ENCODE results near the gene SHISAL2A.

SHISAL2A gene

DNA sequence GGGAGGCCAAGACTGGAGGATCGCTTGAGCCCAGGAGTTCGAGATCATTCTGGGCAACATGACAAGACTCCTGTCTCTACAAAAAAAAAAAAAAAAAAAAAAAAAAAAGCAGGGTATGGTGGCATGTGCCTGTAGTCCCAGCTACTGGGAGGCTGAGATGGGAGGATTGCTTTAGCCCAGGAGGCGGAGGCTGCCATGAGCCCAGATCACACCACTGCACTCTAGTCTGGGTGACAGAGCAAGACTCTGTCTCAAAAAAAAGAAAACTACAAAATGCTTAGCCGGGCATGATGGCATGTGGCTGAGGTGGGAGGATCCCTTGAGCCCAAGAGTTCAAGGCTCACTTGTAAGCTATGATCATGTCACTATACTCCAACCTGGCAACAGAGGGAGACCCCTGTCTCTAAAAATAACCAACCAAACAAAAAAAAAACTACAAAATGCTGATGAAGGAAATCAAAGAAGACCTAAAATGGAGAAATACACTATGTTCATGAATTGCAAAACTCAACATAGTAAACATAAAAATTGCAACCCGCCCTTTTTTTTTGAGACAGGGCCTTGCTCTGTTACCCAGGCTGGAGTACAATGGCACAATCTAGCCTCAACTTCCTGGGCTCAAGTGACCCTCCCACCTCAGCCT lies 20.4 kb downstream of the SHISAL2A start:
- no peak for TF ChIP-seq JUND (IDR thresholded peaks at IDR 0.05; ENCODE audit: low read depth)
- in situ Hi-C loops (cut with HindIII; ENCODE audit: low pct_unique_long_range_greater_than_20kb, low sequenced_read_pairs): no loop called here

DNA sequence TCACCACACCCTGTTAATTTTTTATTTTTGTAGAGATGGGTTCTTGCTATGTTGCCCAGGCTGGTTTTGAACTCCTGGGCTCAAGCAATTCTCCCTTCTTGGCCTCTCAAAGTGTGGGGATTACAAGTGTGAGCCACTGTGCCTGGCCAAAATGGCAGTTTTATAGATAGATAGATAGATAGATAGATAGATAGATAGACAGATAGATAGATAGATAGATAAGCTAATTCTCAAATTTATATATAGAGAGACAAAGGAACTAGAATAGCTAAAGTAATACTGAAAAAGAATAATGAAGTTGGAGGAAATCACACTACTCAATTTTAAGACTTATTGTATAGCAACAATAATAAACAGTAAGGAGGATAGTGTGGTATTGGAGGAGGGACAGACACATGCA lies 21.1 kb downstream of the SHISAL2A start:
- DNase-seq (ENCODE audit: low read depth in 1 of 2, low spot score in 1 of 2): no peak
- no peak for TF ChIP-seq JUND (IDR thresholded peaks at IDR 0.05; ENCODE audit: low read depth)
- in situ Hi-C loops (cut with HindIII; ENCODE audit: low pct_unique_long_range_greater_than_20kb, low sequenced_read_pairs): no loop called here

More for the DNA sequence above, 20.4 kb downstream of the SHISAL2A start:
- DNase-seq (ENCODE audit: low read depth in 1 of 2, low spot score in 1 of 2): no peak

DNA sequence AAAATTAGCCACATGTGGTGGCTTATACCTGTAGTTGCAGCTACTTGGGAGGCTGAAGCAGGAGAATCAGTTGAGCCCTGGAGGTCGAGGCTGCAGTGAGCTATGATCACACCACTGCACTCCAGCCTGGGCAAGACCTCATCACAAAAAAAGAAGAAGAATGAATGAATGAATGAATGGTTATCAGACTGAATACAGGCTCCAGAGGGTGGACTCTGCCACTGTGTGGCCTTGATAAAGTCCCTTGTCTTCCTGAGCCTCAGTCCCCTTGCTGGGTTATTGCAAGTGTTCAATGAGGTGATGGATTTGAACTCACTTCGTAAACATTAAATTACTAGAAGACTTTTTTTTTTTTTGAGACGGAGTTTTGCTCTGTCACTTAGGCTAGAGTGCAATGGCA lies 24.7 kb downstream of the SHISAL2A start:
- no peak for TF ChIP-seq JUND (IDR thresholded peaks at IDR 0.05; ENCODE audit: low read depth)
- in situ Hi-C loops (cut with HindIII; ENCODE audit: low pct_unique_long_range_greater_than_20kb, low sequenced_read_pairs): no loop called here
- DNase-seq (ENCODE audit: low read depth in 1 of 2, low spot score in 1 of 2): no peak

DNA sequence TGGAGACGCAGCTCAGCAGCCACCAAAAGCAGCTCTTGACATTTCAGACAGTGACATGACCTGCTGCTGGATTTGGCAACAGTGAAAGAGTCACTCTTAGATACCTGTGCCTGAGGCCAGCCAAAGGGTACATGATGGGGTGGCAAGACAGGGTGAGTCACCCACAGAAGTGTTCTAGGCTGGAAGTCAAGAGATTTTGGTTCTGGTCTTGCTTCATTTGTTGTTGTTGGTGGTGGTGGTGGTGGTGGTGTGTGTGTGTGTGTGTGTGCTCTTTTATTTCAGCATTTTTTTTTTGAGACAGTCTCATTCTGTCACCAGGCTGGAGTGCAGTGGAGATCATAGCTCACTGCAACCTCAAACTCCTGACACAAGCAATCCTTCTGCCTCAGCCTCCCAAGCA lies 25.8 kb downstream of the SHISAL2A start:
- no peak for TF ChIP-seq JUND (IDR thresholded peaks at IDR 0.05; ENCODE audit: low read depth)
- no peak for DNase-seq (ENCODE audit: low read depth in 1 of 2, low spot score in 1 of 2)
- in situ Hi-C loops (cut with HindIII; ENCODE audit: low pct_unique_long_range_greater_than_20kb, low sequenced_read_pairs): no loop called here

DNA sequence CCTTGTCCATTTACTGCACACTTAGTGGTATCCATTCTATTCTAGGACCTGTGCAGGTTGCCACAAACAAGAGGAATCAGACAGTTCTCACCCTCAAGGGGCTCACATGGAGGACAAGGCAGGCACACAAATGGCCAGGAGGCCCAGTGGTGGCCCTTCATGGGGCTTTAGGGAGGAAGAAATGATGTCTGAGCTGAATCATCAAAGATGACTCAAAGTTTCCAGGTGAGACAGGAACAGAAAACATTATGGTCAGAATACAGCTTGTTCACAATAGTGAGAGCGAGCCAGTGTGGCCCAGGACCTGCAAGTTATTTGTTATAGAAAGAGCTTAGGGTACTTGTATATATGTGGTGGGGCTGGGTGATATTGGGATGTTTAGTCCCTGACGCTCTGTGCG lies 26.4 kb downstream of the SHISAL2A start:
- TF ChIP-seq JUND (IDR thresholded peaks at IDR 0.05; ENCODE audit: low read depth): no peak
- in situ Hi-C loops (cut with HindIII; ENCODE audit: low pct_unique_long_range_greater_than_20kb, low sequenced_read_pairs): no loop called here
- no peak for DNase-seq (ENCODE audit: low read depth in 1 of 2, low spot score in 1 of 2)

DNA sequence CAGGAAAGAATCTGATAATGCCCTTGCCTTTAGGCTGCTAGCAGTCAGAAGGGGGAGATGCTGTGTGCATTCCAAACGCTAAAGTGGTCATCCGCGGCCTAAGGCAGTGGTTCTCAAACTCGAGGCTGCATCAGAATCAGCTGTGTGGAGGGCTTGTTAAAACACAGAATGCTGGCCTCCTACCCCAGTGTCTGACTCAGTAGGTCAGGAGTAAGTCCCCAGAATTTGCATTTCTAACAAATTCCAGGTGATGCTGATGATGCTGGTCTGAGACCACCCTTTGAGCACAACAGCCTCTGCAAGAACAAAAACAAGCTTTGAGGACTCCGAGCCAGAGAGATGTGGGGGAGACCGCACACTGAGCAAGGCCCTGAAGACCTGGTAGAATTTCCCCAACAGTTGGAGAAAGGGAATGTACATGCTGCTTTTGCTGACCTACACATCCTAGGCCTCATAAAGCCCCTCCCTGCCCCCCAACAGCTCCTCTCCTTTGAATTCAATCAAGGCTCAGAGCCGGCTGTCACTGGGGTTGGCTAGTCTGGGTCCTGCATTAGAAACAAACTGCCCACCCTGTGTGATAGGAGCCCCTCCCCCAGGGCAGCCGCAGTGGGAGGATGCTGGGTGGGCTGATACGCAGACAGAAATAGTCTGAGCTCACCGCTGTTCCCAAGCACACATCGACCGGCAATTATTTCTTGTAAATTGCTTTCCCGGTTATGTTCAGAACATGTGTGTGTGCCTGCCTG lies 27.1 kb downstream of the SHISAL2A start:
- DNase-seq (ENCODE audit: low read depth in 1 of 2, low spot score in 1 of 2): no peak
- in situ Hi-C loops (cut with HindIII; ENCODE audit: low pct_unique_long_range_greater_than_20kb, low sequenced_read_pairs): no loop called here
- no peak for TF ChIP-seq JUND (IDR thresholded peaks at IDR 0.05; ENCODE audit: low read depth)

DNA sequence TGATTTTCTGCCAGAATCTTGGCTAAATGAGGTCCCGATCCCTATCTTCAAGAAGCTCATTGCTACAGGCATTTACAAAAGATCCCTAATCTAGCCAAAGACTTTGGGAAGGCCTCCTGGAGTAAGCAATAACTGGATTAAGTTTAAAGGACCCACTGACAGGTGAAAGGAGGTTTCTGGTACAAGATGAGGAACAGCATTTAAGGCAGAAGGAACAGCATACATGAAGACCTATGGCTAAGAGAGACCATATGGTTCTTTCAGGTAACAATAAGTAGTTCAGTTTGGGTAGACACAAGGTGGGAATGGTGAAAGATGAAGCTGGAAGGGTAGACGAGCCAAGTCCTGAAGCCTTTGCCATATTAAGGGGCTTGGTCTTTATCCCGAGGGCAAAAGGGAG lies 27.8 kb downstream of the SHISAL2A start:
- in situ Hi-C loops (cut with HindIII; ENCODE audit: low pct_unique_long_range_greater_than_20kb, low sequenced_read_pairs): no loop called here
- TF ChIP-seq JUND (IDR thresholded peaks at IDR 0.05; ENCODE audit: low read depth): no peak
- DNase-seq (ENCODE audit: low read depth in 1 of 2, low spot score in 1 of 2): no peak

DNA sequence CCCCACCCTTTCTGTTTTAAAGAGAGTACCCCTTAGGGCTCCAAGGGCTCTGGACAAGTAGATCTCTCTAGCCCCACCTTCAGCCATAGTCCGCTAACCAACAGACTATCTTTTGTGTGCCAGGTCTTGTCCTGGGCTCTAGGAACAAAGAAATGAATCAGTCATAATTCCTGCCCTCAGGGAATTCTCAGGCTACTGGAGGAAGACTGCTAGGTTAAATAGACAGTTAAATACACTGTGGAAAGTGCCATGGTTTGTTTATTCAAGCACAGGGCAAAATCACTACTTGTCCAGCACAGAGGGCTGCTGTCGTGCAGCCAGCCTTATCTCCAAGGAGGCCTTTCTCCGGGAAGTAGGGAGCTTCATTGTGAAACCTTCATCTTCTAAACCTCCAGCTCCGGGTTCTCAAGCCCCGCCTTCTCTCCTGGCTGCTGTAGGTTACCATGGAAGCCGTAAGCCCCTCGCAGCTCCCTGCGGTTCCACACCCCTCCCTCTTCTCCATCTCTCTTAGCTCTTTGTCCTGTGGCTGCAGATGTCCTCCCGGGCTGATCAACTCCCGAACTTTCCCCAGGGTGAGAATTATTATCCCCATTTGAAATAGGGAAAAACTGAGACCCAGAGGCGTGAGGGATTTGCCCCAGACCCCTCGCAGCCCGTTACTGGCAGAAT lies 29.8 kb downstream of the SHISAL2A start:
- peak in 1 of 2 experiments; percentile 38 for DNase-seq (ENCODE audit: low read depth in 1 of 2, low spot score in 1 of 2)
- TF ChIP-seq JUND (IDR thresholded peaks at IDR 0.05; ENCODE audit: low read depth): no peak
- in situ Hi-C loops (cut with HindIII; ENCODE audit: low pct_unique_long_range_greater_than_20kb, low sequenced_read_pairs): no loop called here

DNA sequence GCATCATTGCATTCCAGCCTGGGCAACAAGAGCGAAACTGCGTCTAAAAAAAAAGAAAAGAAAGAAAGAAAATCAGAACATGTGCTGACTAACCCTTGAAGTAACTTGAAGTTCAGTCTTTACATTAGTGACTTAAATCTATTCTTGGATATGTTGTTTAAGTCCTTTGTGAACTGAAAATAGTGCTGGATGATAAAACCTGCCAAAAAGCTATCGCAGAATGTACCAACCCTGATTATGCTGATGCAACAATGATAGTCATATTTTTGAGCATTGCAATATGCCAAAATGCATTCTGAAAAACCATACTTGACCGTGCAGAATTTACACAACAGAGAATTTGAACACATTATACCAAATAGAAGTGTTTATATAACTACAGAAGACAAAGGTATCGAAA lies 30.7 kb downstream of the SHISAL2A start:
- in situ Hi-C loops (cut with HindIII; ENCODE audit: low pct_unique_long_range_greater_than_20kb, low sequenced_read_pairs): no loop called here
- TF ChIP-seq JUND (IDR thresholded peaks at IDR 0.05; ENCODE audit: low read depth): no peak
- no peak for DNase-seq (ENCODE audit: low read depth in 1 of 2, low spot score in 1 of 2)

DNA sequence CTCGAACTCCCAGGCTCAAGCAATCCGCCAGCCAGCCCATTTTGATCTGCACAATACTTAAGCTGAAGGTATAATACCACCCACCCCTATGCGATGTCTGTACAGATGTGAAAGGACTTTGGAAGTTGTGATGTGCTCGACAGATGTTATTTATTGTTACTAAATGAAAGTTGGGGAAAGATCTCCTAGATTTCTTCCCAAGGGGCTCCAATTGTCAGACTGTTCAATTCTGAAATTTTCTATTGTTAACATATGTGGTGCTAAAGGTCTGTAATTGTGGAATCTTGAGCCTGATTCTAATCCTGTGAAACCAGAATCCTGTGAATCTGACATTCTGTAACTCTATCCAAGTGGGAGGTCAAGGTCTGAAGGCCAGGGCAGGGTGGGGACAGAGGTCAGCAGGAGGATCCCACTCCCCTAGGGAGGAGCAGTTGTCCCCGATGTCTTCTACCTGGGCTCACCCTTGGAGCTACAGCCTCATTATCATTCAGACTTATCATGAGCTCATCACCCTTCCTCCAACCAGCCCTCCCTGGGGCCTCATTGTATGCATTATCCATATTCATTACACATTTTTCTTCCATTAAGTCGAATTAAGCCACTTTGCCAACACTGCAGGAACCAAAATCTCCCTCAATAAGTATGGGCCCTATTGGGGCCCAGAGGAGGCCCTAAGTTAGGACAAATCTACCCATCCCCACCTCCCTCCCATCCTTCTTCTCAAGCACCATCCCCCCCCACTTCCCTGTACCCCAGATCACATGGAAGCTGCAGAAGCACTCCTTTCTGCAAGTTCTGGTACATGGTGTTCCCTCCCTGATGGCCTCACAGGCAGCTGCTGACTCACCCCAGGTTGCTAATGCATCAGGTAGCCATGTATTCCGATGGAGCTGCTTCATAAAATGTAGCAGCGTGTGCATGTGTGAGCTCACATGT lies 32.3 kb downstream of the SHISAL2A start:
- DNase-seq (ENCODE audit: low read depth in 1 of 2, low spot score in 1 of 2): no peak
- no peak for TF ChIP-seq JUND (IDR thresholded peaks at IDR 0.05; ENCODE audit: low read depth)
- in situ Hi-C loops (cut with HindIII; ENCODE audit: low pct_unique_long_range_greater_than_20kb, low sequenced_read_pairs): no loop called here

DNA sequence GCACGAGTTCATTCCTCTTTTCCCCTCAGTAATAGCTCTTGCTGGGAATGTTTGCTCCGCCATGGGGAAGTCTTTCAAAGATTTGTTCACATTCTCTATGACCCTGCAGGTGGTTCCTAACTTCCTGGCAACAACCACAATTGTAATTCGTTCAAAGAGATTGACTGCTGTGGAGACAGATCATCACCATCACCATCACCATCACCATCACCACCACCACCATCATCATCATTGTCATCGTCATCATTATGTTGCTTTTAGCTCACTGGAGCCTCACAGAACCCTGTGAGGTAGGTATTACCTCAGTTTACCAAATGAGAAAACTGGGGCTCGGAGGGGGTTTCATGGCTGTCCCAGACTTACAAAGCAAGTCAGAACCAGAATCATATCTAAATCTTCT lies 34.3 kb downstream of the SHISAL2A start:
- no peak for DNase-seq (ENCODE audit: low read depth in 1 of 2, low spot score in 1 of 2)
- in situ Hi-C loops (cut with HindIII; ENCODE audit: low pct_unique_long_range_greater_than_20kb, low sequenced_read_pairs): no loop called here
- no peak for TF ChIP-seq JUND (IDR thresholded peaks at IDR 0.05; ENCODE audit: low read depth)

DNA sequence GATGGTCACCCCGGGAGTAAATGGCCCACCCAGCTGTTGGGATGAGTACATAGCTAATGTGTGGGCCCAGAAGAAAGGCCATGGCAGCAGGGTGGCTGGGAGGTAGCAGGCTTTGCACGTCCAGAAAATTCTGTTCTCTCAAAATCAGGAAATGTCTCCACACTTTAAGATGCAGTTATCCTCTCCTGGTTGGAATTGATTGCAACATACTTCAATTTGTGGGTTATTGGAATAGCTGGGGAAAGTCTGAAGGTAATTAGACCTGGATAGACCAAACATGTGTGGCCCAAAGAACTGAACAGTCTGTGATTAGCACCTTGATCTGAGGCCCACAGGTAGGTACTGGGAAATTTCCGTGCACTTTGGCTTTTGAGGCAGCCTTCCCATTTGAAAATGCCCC lies 35.0 kb downstream of the SHISAL2A start:
- in situ Hi-C loops (cut with HindIII; ENCODE audit: low pct_unique_long_range_greater_than_20kb, low sequenced_read_pairs): no loop called here
- TF ChIP-seq JUND (IDR thresholded peaks at IDR 0.05; ENCODE audit: low read depth): no peak
- DNase-seq (ENCODE audit: low read depth in 1 of 2, low spot score in 1 of 2): no peak

Measured in T47D (cell line).